ENCODE data around the gene SMIM21.

GRCh38 chr18:75409806-75410205, 17.7 kb downstream of the SMIM21 start:
- TF ChIP-seq POLR2A (IDR thresholded peaks at IDR 0.05) (no peak), CTCF (IDR thresholded peaks at IDR 0.05) (no peak)
